Measurements from ENCODE around the gene AGAP1. TPM values are rescaled to one million over a fixed set of nuclear protein-coding genes. Genes with fewer than 3 reads are reported as not detected.

The AGAP1 gene
- total and polyA plus RNA-seq, 2 donors (not counting 3 experiments of a cell fraction or from before 2014, with no cell fraction given), result 10.2 to 20.9 TPM

DNA sequence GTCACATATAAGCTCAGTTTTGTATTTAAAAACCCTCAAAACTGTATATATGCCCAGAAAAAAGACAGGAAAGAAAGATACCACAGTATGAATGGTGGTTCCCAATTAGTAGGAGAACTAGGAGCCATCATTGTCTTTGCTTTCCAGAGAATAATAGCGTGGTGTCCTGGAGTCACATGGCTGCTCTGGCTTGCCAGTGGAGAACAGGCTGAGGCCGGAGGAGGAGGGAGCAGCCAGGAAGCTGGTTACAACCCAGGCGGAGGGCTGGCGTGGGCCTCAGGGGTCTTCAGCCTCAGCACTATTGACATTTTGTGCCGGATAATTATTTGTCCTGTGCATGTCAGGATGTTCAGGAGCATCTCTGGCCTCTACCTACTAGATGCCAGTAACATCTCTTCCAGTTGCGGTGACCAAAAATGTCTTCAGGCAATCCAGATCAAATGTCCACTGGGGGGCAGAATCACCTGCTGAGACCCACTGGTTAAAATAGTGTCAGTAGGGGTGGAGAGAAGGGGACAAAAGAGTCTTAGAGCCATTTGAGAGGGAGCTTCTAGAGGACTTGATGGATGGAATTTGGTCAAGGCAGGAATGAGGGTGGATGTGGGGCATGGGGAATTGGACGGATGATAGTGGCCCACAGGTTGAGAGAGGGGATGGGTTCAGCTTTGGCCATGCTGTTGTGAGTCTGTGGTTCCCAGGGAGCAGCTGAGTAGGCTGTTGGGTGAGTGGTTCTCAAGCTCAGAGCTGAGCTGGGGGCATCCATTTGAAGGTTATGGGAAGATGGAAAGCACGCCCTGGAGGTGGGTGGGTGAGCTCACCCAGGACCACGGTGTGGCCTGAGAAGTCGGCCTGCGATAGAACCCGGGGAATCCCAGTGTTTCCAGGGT, 144.9 kb downstream of the AGAP1 start:
- CTCF ChIA-PET, result interaction anchor here (1.2 to 1.8 kb wide), 5 partner anchors 13 to 107 kb away, joined by 3 to 8 read pairs (median 4); no protein-coding TSS in a partner anchor
- no peaks in the 10 kb centered on the region for H3K79me2 ChIP-seq (ENCODE audit: control insufficient read depth, insufficient read depth, low read length)

More for the DNA sequence above, 144.9 kb downstream of the AGAP1 start:
- Histone ChIP-seq H3K27me3 (ENCODE audit: control insufficient read depth in 2 of 2, insufficient read depth in 2 of 2, low read length in 2 of 2) (no peaks in the 10 kb centered on the region), H3K4me3 (replicated peaks in 1 of 3; ENCODE audit: insufficient read depth in 1 of 3, low read depth in 1 of 3, low read length in 3 of 3) (no peak overlapping the region), H3K4me2 (ENCODE audit: insufficient read depth, low read length) (no peak overlapping the region), H3K27ac (ENCODE audit: insufficient read depth, low read depth, low read length) (no peak overlapping the region), H3K36me3 (ENCODE audit: control insufficient read depth in 2 of 2, extremely low read depth in 1 of 2, insufficient read depth in 2 of 2, low read length in 2 of 2) (no peaks in the 10 kb centered on the region), H3K9me3 (replicated peaks; ENCODE audit: control insufficient read depth, insufficient read depth, low read length) (no peaks in the 10 kb centered on the region), H2AFZ (ENCODE audit: low read depth, low read length) (no peak overlapping the region), H3K9me1 (replicated peaks; ENCODE audit: control insufficient read depth, extremely low read depth, insufficient read depth, low read length) (no peaks in the 10 kb centered on the region), H4K20me1 (replicated peaks; ENCODE audit: control insufficient read depth, extremely low read depth, insufficient read depth, low read length) (no peaks in the 10 kb centered on the region), H3K9ac (replicated peaks; ENCODE audit: extremely low read depth, insufficient read depth, low read length) (no peak overlapping the region), H3K4me1 (ENCODE audit: control insufficient read depth, extremely low read depth, insufficient read depth, low read length) (no peaks in the 10 kb centered on the region)
- TF ChIP-seq, protein P1, sequence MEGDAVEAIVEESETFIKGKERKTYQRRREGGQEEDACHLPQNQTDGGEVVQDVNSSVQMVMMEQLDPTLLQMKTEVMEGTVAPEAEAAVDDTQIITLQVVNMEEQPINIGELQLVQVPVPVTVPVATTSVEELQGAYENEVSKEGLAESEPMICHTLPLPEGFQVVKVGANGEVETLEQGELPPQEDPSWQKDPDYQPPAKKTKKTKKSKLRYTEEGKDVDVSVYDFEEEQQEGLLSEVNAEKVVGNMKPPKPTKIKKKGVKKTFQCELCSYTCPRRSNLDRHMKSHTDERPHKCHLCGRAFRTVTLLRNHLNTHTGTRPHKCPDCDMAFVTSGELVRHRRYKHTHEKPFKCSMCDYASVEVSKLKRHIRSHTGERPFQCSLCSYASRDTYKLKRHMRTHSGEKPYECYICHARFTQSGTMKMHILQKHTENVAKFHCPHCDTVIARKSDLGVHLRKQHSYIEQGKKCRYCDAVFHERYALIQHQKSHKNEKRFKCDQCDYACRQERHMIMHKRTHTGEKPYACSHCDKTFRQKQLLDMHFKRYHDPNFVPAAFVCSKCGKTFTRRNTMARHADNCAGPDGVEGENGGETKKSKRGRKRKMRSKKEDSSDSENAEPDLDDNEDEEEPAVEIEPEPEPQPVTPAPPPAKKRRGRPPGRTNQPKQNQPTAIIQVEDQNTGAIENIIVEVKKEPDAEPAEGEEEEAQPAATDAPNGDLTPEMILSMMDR (IDR thresholded peaks at IDR 0.05; ENCODE audit: extremely low read depth in 1 of 2, insufficient read depth in 1 of 2, low read depth in 1 of 2, low read length in 2 of 2), result no peak
- TF ChIP-seq FOS (IDR thresholded peaks at IDR 0.05; ENCODE audit: borderline replicate concordance, insufficient read depth, low read length) (no peak), JUN (IDR thresholded peaks at IDR 0.05; ENCODE audit: borderline replicate concordance, insufficient read depth, insufficient read length, low read depth) (no peak), GATA2 (IDR thresholded peaks at IDR 0.05; ENCODE audit: insufficient read depth, insufficient read length, low read depth, low read length) (no peak), MYC (IDR thresholded peaks at IDR 0.05; ENCODE audit: low read depth, low read length) (no peak), POLR2AphosphoS5 (IDR thresholded peaks at IDR 0.05; ENCODE audit: insufficient read depth, low read depth, low read length) (no peak), POLR2A (IDR thresholded peaks at IDR 0.05; ENCODE audit: low read depth, low read length) (no peak), EZH2 (IDR thresholded peaks at IDR 0.05; ENCODE audit: borderline replicate concordance, low read depth, low read length, severe bottlenecking) (no peak)
- TF ChIP-seq, protein P2, sequence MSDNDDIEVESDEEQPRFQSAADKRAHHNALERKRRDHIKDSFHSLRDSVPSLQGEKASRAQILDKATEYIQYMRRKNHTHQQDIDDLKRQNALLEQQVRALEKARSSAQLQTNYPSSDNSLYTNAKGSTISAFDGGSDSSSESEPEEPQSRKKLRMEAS (IDR thresholded peaks at IDR 0.05; ENCODE audit: insufficient read depth, insufficient read length), result no peak
- no TSS peak for BruUV-seq (replicated peaks)
- FAIRE-seq (no peak), DNase-seq (ENCODE audit: low read depth, low spot score) (no peak)
- POLR2A ChIA-PET, result no interaction called here
- intact Hi-C loops (cut with micrococcal nuclease), result no loop called here
- dilution Hi-C loops (cut with MboI; ENCODE audit: extremely low pct_ligation_motif_present, low sequenced_read_pairs), result no loop called here

All from endothelial cell of umbilical vein (primary cell).